Stomach (tissue), 4 donors: Measurements from ENCODE around the gene ANGEL2.

Experiments used
- EP300 ChIP-seq: sonication (generic); formaldehyde crosslinking; IDR thresholded peaks from one replicate; pipeline ENCODE4 v1.6.1; 2017; ENCODE audit warnings: antibody characterized with exemption
- POLR2A ChIP-seq, 4 donors: fragments of 450-650 bp; IDR thresholded peaks; one replicate each; pipeline ENCODE4 v1.6.1; 2016; ENCODE audit warnings: antibody characterized with exemption in 4 of 4, control low read depth in 2 of 4, mild to moderate bottlenecking in 1 of 4, moderate library complexity in 1 of 4
- TF ChIP-seq, protein P1 (sequence below), 7 experiments: fragments of 450-650 bp in 4 of 7; fragments of 200-600 bp in 3 of 7; sonication (generic) in 3 of 7; IDR thresholded peaks; one replicate each; pipeline ENCODE4 v1.5.1; 2016 to 2019; ENCODE audit warnings: antibody characterized with exemption in 7 of 7, control low read depth in 2 of 7, mild to moderate bottlenecking in 1 of 7

DNA sequence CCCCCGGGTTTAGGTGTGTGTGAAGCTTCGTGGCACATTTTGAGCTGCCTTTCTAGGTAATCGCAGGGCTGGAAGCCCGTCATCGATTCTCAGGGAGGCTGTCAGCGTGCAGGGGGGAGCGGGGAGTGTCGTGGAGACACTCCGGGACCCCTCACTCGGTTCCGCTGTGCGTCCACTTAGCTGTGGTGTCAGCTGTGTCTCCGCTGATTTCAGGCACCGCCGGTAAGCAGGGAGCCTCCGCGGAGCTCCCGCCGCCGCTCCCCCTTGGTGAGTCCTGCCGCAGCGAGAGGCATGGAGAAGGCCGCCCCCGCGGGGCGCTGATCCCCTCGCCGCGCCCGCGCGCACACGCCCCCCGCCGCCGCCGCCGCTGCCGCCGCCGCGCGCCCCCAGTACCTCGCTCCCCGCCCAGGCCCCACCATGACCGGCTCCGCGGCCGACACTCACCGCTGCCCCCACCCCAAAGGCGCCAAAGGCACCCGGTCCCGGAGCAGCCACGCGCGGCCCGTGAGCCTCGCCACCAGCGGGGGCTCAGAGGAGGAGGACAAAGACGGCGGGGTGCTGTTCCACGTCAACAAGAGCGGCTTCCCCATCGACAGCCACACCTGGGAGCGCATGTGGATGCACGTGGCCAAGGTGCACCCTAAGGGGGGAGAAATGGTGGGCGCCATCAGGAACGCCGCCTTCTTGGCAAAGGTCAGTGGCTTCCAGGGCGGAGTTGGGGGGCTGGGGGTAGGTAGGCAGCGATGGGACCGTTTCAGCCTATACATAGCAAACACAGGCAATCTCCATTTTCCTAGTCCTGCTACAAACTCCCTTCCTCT, 64.3 kb downstream of the ANGEL2 start:
- TF ChIP-seq, protein P1, sequence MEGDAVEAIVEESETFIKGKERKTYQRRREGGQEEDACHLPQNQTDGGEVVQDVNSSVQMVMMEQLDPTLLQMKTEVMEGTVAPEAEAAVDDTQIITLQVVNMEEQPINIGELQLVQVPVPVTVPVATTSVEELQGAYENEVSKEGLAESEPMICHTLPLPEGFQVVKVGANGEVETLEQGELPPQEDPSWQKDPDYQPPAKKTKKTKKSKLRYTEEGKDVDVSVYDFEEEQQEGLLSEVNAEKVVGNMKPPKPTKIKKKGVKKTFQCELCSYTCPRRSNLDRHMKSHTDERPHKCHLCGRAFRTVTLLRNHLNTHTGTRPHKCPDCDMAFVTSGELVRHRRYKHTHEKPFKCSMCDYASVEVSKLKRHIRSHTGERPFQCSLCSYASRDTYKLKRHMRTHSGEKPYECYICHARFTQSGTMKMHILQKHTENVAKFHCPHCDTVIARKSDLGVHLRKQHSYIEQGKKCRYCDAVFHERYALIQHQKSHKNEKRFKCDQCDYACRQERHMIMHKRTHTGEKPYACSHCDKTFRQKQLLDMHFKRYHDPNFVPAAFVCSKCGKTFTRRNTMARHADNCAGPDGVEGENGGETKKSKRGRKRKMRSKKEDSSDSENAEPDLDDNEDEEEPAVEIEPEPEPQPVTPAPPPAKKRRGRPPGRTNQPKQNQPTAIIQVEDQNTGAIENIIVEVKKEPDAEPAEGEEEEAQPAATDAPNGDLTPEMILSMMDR (IDR thresholded peaks at IDR 0.05) = no peak
- TF ChIP-seq POLR2A (IDR thresholded peaks at IDR 0.05) (no peak), EP300 (no peak)
